ENCODE measurements around the gene SORCS2. TPM values are rescaled to one million over a fixed set of nuclear protein-coding genes. Genes with fewer than 3 reads are reported as not detected.

The SORCS2 gene
- total RNA-seq, 1 experiment from 2014 or later = not detected

GRCh38 chr4:7529368-7530080 is 337.2 kb downstream of the SORCS2 start:
- BruUV-seq (replicated peaks) = no TSS peak
- DNase-seq = no peak
- intact Hi-C loops (cut with micrococcal nuclease; ENCODE audit: unreplicated experiment) = no loop called here
- H3K27ac Mint-ChIP-seq (ENCODE audit: unreplicated experiment) = no peak overlapping the region
- H3K4me3 Mint-ChIP-seq (ENCODE audit: low read depth, unreplicated experiment) = no peak overlapping the region
- CTCF ChIA-PET = no interaction called here
- no peaks in the 10 kb centered on the region for H3K4me1 Mint-ChIP-seq (ENCODE audit: low read depth, unreplicated experiment)
- no peak for TF ChIP-seq CTCF (IDR thresholded peaks at IDR 0.05; ENCODE audit: unreplicated experiment)
- no peaks in the 10 kb centered on the region for H3K9me3 Mint-ChIP-seq (ENCODE audit: low read depth, unreplicated experiment)
- H3K27me3 Mint-ChIP-seq (ENCODE audit: unreplicated experiment) = peaks cover 90% of the 10 kb centered on the region
- peaks cover 3% of the 10 kb centered on the region for H3K36me3 Mint-ChIP-seq (ENCODE audit: insufficient read depth, unreplicated experiment)

- Mint-ChIP-seq H3K27me3 (ENCODE audit: unreplicated experiment) (peaks cover 90% of the 10 kb centered on the region), H3K4me1 (ENCODE audit: low read depth, unreplicated experiment) (no peaks in the 10 kb centered on the region), H3K36me3 (ENCODE audit: insufficient read depth, unreplicated experiment) (peaks cover 3% of the 10 kb centered on the region), H3K9me3 (ENCODE audit: low read depth, unreplicated experiment) (no peaks in the 10 kb centered on the region), H3K4me3 (ENCODE audit: low read depth, unreplicated experiment) (no peak overlapping the region), H3K27ac (ENCODE audit: unreplicated experiment) (no peak overlapping the region)
- TF ChIP-seq CTCF (IDR thresholded peaks at IDR 0.05; ENCODE audit: unreplicated experiment) = no peak
- CTCF ChIA-PET = no interaction called here
- no peak for DNase-seq
- BruUV-seq (replicated peaks) = no TSS peak
- intact Hi-C loops (cut with micrococcal nuclease; ENCODE audit: unreplicated experiment) = no loop called here
Observed at GRCh38 chr4:7530082-7530481, 337.7 kb downstream of the SORCS2 start.

- no peaks in the 10 kb centered on the region for H3K4me1 Mint-ChIP-seq (ENCODE audit: low read depth, unreplicated experiment)
- no peaks in the 10 kb centered on the region for H3K9me3 Mint-ChIP-seq (ENCODE audit: low read depth, unreplicated experiment)
- intact Hi-C loops (cut with micrococcal nuclease; ENCODE audit: unreplicated experiment) = no loop called here
- no peak overlapping the region for H3K4me3 Mint-ChIP-seq (ENCODE audit: low read depth, unreplicated experiment)
- CTCF ChIA-PET = no interaction called here
- no peak overlapping the region for H3K27ac Mint-ChIP-seq (ENCODE audit: unreplicated experiment)
- no peak for TF ChIP-seq CTCF (IDR thresholded peaks at IDR 0.05; ENCODE audit: unreplicated experiment)
- H3K36me3 Mint-ChIP-seq (ENCODE audit: insufficient read depth, unreplicated experiment) = peaks cover 3% of the 10 kb centered on the region
- no TSS peak for BruUV-seq (replicated peaks)
- peaks cover 89% of the 10 kb centered on the region for H3K27me3 Mint-ChIP-seq (ENCODE audit: unreplicated experiment)
- no peak for DNase-seq
Observed at GRCh38 chr4:7530932-7531639, 338.7 kb downstream of the SORCS2 start.

- BruUV-seq (replicated peaks) = no TSS peak
- Mint-ChIP-seq H3K27me3 (ENCODE audit: unreplicated experiment) (peaks cover 89% of the 10 kb centered on the region), H3K4me1 (ENCODE audit: low read depth, unreplicated experiment) (no peaks in the 10 kb centered on the region), H3K36me3 (ENCODE audit: insufficient read depth, unreplicated experiment) (peaks cover 3% of the 10 kb centered on the region), H3K4me3 (ENCODE audit: low read depth, unreplicated experiment) (no peak overlapping the region), H3K9me3 (ENCODE audit: low read depth, unreplicated experiment) (no peaks in the 10 kb centered on the region), H3K27ac (ENCODE audit: unreplicated experiment) (no peak overlapping the region)
- intact Hi-C loops (cut with micrococcal nuclease; ENCODE audit: unreplicated experiment) = no loop called here
- no peak for TF ChIP-seq CTCF (IDR thresholded peaks at IDR 0.05; ENCODE audit: unreplicated experiment)
- DNase-seq = no peak
- CTCF ChIA-PET = no interaction called here
Observed at GRCh38 chr4:7531640-7531994, 339.3 kb downstream of the SORCS2 start.
